ENCODE measurements around the gene NOTCH4.

The NOTCH4 gene

DNA sequence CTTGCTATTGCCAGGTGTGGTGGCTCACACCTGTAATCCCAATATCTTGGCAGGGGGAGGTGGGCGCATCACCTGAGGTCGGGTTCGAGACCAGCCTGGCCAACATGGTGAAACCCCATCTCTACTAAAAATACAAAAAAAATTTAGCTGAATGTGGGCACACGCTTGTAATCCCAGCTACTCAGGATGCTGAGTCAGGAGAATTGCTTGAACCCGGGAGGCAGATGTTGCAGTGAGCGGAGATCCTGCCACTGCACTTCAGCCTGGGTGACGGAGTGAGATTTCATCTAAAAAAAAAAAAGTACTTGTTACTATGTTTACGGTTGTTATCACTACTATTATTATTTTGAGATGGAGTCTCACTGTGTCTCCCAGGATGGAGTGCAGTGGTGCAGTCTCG lies 67.0 kb downstream of the NOTCH4 start:
- DNase-seq = no peak

DNA sequence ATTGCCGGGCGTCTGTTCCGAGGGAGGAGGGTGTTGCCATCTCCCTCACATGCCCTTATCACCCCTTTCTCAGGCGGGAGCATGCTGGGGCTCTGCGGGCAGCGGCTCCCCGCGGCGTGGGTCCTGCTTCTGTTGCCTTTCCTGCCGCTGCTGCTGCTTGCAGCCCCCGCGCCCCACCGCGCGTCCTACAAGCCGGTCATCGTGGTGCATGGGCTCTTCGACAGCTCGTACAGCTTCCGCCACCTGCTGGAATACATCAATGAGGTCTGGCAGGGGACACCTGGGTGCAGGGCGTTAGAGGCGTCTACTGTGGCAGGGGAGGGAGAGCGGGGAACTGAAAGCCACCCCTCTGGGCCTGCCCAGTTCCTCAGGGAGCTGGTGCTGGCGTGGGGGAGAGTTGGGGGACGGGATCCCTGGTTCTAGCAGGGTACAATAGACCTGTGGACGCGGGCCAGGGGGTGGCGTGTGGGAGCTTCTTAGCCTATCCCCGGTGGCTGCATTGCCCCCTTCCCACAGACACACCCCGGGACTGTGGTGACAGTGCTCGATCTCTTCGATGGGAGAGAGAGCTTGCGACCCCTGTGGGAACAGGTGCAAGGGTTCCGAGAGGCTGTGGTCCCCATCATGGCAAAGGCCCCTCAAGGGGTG lies 69.2 kb downstream of the NOTCH4 start:
- peak; percentile 70 for DNase-seq

DNA sequence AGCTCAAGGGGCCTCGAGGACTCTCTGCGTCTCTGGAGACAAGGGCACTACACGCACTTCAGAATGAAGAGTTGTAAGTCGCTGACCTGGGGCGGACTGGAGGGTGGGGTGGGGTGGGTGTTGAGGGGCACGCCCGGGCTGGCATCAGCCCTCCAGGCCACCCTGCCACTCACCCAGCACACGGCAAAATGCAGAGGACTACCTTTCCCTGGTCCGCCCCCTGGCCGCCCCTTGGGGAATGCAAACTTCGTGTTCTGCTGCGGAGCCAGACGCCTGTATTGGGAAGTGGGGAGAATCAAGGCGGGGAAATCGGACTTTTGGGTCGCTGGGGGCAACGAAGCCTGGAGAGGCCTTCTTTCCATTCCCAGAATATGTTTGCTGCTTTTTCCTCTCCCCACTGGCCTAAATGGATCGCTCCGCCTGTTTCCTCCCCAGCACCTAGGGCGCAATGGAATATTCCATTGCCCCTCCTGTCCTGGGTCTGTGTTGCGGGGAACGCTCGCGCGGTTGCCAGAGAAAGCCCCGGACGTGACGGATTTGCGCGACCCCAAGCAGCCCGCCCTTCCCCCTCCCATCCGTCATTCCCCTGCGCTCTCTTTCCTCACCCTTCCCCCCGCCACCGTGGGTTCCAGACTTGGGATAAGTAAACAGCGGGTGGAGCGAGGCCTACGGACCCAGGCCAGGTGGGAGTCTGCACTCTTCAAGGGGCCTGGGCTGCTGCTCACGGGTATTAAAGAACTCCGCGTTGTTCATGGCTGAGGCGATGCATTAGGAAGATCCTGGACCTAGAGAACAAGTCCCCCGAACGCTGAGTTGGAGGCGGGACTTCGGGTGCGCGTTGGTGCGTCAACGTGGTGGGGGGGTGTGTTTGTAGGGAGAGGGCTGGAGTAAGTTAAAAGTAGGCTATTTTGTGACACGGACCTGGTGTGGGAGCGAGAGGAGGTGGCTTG lies 70.0 kb downstream of the NOTCH4 start, which contains the start of gene PPT2:
PPT2 (plus strand) TSS at position 578 of the 950 bp plus-strand sequence. CDS start 454 bp downstream, outside the sequence.
- DNase-seq = peak; percentile 85

DNA sequence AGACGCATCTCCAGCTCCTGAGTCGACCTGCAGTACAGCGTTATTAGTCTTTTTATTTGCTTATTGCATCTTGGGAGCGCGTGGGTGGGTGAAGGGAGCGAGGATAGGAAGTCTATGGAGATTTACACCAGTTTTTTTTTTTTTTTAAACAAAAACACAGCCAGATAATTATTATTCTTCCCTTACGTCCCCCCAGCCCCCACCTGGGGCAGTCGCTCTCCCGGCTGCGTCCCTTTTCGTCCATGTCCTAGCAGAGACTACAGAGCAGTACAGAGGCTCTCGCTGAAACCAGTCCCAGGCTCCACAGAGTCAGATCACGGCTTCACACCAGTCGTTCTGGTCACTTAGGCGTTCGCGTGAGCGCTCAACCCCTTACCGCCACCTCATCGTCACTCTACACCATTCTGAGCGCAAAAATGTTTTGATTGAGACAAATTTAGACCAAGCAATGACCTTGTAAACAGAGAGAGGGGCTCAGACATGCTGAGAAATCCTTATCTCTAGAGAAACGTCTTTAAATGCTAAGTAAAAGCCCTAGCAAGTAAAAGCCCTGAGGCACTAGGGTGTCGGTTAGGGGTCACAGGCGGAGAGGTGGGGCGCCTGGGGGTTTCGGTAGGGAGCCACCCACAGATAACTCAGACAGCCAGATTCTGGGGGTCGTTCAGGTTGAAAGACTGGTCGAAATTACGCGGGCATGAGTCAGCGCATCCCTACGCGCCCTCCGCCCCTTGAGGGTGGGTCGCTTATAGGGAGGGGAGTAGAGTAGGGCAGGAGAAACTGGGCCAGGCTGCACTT lies 70.9 kb downstream of the NOTCH4 start:
- no peak for DNase-seq

DNA sequence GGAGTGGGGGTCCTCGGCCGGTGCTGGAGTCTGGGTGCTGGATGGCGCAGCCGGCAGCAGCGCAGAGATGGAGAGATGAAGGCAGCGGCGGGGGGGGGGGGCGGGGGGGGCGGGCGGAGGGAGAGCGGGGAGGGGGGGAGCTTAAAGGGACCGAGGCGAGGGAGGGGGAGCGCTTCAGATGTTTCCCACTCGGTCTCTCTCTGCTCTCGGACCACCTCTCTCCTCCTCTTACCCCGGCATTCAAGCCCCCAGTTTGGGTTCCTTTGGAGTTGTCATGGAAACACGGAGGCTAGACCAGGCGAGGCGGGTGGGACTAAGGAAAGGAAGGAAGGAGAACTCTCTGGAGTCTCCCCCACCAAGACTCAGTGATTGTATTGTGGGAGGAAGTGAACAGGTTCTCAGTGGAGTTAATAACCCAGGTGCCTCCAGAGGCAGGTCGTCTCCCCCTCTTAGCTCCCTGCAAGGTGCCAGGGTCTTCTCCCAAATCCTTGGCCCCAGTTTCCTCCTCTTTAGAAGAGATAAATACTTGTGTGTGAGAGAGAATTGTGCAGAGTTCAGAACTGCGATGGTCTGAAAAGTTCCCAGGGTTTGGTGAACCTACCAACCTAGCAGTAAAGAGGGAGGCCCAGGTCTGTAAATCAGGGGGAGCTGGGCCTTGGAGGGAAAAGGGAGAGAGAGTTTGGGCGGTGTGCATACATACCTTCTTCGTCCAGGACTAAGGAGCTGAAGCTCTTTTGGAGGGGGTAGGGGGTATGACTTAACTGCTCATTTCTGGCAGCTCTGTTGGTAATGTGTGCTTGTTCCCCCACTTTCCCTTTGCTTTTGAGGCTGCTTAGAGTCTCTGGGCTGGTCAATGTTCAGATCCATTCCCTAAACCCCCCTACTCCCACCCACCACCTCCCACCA lies 71.8 kb downstream of the NOTCH4 start, which contains the start of gene PRRT1:
PRRT1 (minus strand) TSS at position 77 of the 906 bp plus-strand sequence. CDS start 112 bp downstream, outside the sequence.
- DNase-seq = no peak

DNA sequence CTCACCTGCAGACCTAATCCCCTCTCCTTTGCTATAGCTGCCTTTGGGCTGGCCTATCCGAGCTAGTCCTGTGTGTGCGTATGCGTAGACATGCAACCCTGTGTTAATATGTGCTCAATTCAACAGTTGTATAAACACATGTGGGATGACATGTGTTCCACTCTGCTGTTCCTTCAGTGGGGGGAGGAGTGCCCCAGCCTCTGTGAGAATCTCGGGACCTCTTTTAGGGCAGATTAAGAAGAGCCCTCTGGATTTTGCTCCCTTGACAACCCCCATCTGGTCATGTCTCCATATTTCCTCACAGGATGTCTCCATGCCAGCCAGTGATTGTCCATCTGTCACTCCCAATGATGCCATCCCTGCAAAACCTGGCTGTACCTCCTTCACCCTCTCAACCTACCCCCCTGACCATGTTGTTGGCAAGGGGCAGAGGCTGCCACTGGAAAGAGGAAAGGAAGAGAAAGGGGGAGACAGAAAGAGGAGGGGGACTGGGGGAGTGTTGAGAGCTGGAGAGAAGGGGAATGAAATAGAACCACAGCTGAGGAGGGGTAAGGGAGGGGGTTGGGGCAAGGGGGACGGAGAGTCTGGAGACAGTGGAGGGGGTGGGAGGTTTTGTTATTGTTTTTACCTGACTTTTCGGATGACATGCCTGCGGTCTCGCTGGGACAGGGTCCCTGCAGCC lies 72.5 kb downstream of the NOTCH4 start:
- DNase-seq = no peak

DNA sequence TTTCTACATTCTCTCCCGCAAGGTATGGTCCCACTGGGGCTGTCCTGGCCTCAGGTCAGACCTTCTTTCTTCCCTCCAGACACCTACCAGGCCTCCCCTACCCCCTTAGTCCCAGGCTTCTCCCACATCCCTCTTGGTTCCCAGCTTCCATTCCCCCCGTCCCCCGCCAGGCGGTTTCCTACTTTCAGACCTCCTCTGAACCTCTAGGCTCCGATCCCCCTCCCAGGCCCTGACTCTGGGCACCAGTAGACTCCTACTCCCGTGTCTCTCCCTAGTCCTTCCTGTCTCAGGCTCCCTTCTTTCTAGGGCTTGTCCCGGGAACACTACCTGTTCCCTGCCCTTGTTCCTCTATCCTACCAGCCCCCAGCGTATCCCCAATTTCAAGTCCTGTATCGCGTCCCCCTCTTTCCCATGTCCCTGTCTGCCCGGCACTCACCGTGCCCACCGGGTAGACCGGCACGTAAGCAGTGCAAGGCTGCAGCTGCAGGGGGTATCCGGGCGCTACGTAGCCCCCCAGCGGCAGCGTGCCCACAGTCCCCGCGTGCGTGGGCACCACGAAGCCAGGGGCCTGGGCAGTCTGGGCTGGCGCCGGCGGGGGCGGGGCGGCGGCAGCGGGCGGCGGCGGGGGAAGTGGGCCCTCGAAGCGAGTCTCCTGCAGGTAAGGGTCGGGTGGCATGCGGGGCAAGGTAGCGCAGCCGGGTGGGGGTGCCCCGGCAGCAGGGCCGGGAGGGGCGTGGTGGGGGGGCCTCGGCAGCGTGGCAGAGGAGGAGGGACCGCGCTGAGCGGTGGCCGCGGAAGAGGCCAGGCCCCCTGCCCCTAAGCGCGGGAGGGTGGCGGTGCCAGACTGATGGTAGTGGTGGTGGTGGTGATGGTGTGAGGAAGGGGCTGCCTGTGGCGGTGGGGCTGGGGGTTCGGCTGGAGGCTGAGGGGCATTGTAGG lies 73.7 kb downstream of the NOTCH4 start:
- no peak for DNase-seq

DNA sequence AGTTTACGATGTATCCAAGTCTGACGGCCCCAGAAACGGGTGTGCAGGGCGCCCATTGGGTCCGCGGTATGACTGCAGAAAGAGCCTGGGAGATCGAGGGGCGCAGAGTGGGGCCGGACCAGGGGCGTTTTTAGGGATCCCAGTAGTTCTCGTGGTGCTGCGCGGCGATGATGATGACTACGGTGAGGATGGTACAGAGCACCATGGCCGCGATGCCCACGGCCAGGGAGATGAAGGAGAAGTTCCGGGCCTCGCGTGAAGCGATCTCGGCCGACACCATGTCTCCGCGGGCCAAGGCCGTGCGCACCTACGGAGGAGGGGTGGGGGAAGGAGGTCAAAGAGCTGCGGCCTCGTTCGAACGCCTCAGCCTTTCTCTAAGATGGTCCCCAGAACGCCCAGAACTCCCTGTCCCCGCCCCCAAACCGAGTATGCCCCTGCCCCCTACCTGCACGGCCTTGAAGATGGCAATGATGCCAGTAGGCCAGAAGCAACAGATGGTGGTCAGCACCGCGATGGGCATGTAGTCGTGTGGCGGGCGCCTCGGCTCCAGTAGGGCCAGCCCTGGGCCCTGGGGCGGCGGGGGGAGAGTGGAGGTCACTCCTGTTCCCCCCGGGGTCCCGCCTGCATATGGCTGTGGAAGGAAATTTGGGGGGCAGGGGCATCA lies 74.6 kb downstream of the NOTCH4 start:
- DNase-seq = no peak

DNA sequence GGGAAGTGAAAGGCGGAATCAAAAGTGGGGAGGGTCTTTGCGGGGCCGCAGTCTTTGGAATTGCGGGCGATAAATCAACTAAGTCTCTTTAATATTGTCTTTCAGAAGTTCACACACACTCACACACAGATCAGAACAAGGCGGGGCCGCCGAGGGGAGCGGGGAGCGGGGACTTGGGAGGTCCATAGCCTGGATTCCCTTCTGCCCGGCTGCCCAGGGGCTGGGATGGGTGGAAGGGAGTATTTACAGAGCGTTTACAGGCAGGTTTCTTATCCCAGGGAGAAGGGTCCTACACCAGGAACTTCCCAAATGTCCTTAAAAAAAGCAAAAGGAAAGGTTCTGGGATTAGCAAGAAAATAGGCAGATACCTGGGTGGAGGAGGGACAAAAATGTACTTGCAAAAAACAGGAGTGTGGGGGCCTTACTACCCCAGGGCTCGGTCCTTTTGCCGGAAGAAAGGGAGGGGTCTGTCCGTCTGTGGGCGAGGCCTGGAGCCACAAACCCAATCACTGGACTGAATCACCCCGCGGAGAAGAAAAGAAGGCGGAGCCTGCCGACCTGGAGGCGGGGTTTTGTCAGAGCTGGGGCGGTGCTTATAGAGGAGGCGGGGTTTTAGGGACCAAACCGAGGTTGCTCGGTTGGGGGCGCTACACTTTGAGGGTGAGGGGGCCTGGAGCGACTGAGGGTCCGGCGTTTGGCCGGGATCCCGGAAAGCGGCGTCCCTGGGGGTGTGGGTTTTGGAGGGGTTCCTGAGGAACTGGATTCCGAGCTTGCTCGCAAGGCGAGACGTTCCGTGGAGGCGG lies 75.4 kb downstream of the NOTCH4 start:
- no peak for DNase-seq

DNA sequence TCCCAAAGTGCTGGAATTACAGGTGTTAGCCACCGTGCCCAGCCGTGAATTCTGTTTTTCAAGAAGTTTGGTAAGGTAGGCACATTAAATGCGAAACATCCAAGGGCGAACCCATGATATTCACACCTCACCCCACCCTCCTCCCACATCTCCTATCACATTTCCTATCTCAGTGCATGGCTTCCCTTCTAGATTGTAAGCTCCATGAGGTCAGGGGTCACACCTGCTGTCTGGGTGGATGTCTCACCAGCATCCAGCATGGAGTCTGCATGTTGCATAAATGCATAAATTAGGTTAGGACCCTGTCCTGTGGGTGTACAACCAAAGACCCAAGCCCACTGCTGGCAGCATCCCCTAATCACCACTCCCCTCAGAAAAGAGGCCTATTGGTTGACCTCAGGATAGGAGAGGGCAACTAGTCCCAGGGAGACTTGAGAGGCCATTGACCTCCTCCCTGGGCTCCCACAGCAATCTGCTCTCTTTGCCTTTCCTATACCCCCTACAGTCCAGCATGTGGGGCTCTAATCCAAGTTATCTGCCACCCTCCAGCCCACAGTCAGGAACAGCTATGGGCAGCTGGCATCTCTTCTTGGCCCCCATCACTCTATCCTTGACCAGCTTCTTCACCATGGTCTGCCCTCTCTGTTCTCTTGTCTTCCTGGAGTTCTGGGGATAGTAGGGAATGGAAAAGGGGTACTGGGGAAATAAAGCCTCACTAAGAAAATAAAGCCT lies 76.3 kb downstream of the NOTCH4 start:
- DNase-seq = no peak

DNA sequence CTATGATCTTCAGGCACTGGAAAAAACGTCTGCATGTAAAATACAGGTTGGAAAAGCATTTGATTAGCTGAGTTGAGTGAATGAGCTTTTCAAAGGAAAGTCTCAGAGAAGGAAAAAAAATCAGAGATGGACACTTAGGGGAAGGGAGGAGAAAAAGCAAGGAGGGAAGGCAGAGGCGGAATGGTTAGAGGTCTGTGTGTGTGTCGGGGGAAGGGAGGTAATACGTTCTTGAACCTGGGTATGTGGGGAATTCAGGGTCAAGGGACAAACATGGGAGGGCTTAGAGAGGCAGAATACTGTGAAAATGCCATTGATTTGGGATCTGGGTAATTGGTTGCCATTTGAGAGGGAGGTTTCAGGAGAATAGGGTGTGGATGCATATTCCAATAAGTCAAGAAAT lies 77.2 kb downstream of the NOTCH4 start:
- no peak for DNase-seq

DNA sequence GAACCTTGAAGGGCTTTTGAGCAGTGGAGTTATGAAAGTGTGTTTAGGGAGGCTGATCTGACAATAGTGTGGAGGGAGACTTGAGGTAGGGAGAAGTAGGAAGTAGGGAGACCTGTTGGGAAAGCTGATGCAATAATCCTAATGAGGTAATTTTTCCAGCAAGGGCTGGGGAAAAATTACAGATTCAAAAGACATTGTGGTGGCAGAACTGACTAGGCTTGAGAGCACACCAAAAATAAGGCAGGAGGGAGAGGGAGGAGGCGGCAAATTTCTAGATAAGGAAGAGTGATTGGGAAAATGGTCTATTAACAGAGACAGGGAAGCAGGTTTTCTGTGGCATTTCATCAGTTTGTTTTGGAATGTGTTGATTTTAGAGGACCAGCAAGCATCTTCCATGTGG lies 77.6 kb downstream of the NOTCH4 start:
- DNase-seq = no peak

Data from NCI-H748 treated with DMSO at 0.1 percent for 48 hours (cell line).